Measurements from ENCODE around the gene ZFAND4.

DNA sequence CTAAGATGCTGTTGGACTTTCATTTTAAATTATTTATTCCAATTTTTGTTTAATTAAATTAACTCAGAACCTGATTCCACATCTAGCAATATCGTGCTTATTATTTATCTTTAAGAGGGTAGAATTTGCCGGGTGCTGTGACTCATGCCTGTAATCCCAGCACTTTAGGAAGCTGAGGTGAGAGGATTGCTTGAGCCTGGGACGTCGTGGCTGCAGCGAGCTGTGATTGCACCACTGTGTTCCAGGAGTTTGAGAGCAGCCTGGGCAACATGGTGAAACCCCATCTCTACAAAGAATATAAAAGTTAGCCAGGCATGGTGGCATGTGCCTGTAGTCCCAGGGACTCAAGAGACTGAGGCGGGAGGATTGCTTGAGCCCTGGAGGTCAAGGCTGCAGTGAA, 47.8 kb downstream of the ZFAND4 start:
- no peak for TF ChIP-seq POLR2A (IDR thresholded peaks at IDR 0.05)
- TF ChIP-seq, protein P1, sequence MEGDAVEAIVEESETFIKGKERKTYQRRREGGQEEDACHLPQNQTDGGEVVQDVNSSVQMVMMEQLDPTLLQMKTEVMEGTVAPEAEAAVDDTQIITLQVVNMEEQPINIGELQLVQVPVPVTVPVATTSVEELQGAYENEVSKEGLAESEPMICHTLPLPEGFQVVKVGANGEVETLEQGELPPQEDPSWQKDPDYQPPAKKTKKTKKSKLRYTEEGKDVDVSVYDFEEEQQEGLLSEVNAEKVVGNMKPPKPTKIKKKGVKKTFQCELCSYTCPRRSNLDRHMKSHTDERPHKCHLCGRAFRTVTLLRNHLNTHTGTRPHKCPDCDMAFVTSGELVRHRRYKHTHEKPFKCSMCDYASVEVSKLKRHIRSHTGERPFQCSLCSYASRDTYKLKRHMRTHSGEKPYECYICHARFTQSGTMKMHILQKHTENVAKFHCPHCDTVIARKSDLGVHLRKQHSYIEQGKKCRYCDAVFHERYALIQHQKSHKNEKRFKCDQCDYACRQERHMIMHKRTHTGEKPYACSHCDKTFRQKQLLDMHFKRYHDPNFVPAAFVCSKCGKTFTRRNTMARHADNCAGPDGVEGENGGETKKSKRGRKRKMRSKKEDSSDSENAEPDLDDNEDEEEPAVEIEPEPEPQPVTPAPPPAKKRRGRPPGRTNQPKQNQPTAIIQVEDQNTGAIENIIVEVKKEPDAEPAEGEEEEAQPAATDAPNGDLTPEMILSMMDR (IDR thresholded peaks at IDR 0.05), result no peak

Measured in suprapubic skin (tissue), 3 donors.